Fibroblast of skin of abdomen (primary cell): Measurements from ENCODE around the gene HDLBP.
"Not testable (repeated sequence)": the region's sequence is repeated elsewhere in the genome, so short reads cannot be mapped to it uniquely, and the experiment has no call there.

ENCODE experiments used
- DNase-seq: peaks from one replicate; pipeline ENCODE4 v3.0.0-alpha.2; 2013

Gene HDLBP

DNA sequence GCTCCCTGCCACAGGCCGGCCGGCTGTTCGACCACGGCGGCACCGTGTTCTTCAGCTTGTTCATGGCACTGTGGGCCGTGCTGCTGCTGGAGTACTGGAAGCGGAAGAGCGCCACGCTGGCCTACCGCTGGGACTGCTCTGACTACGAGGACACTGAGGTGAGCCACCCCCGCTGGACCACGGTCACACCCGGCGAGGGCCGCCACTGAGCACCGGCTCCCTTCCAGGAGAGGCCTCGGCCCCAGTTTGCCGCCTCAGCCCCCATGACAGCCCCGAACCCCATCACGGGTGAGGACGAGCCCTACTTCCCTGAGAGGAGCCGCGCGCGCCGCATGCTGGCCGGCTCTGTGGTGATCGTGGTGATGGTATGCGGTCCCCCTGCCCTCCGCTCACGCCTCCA lies 106.2 kb downstream of the HDLBP start:
- no peak for DNase-seq

DNA sequence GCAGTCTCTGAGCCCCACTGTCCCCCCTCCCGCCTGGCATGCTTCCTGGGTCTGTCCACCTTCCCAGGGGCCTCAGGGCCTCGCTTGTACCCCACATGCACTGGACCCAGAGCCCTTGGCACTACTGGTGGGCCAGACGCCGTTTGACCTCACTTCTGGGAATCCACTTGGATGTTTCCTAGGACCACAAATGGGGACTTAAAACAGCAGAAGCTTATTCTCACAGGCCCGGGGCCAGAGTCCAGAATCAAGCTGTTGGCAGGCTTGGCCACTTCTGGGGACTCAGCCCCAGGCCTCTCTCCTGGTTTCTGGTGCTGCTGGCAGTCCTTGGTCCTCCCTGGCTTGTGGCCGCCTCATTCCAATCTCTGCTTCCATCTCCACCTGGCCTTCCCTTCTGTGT lies 107.4 kb downstream of the HDLBP start:
- DNase-seq: no peak

DNA sequence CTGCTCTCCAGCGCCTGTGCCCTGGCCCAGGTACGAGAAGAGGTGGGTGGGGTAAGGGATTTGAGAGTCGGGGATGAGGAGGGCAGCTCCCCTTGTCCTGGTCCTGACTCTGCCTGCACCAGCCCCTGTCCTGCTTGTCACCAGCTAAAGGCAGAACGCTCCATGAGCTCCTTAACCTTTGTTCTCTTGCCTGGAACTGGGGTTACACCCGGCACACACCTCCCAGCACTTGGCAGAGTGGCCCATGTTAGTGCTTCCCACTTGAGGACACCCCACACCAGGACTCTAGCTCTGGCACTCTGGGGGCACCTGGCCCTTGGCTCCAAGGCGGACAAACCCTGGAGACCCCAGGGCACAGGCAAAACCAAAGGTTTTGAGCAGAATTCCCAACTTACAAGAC lies 107.8 kb downstream of the HDLBP start:
- no peak for DNase-seq

DNA sequence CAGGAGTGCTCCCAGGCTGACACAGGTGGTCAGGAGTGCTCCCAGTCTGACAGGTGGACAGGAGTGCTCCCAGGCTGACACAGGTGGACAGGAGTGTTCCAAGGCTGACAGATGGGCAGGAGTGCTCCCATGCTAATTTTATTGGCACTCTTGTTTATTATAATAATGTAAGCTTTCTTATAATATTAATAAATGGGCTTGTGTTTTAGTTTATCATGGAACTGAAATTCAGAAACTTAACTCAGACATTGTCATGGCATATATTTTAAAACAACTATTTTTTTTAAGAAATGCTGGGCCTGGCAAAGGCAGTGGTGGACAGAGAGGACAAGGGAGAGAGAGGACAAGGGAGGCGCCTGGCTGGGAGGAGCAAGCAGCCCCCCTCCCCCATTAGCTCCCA lies 108.3 kb downstream of the HDLBP start:
- no peak for DNase-seq

DNA sequence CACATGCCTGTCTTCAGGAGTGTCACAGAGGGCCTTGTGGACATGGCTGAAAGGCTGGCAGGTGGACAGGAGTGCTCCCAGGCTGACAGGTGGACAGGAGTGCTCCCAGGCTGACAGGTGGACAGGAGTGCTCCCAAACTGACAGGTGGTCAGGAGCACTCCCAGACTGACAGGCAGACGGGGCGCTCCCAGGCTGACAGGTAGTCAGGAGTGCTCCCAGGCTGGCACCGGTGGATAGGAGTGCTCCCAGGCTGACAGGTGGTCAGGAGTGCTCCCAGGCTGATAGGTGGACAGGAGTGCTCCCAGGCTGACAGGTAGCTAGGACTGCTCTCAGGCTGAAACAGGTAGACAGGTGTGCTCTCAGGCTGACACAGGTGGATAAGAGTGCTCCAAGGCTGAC lies 110.4 kb downstream of the HDLBP start:
- DNase-seq: no peak

DNA sequence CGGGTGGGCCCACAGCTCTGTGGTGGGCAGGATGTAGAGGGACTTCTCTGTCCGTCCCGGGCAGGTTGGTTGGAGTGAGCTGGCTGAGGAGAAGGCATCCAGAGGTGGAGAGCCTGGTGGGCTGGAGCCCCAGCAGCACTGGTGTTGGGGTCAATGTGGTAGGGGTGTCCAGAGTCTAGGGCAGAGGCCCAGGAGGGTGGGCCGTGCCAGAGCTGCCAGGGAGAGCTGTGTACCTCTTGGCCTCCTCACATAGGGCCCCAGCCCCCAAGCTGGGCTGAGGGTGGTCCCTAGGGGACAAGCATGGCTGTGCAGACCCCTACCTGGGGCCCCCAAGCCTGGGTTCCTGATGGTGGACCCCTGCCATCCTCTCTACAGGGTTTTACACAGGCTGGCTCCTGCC lies 111.0 kb downstream of the HDLBP start:
- no peak for DNase-seq

DNA sequence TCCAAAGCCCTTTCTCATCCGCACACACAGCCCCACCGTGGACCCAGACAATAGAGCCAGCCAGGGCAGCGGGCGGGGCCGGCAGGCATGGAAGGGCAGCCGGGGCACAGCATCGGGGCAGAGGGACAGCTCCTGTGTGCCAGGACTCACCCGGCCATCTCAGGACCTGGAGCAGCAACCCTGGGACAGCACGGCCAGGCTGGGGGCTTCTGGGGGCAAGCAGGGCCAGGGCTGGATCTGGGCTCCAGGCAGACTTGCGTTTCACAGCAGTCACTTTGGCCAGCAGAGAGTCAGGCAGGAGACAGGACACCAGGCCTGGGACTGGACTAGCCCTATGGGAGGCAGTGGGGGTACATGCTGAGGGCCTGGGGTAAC lies 111.5 kb downstream of the HDLBP start:
- no peak for DNase-seq

DNA sequence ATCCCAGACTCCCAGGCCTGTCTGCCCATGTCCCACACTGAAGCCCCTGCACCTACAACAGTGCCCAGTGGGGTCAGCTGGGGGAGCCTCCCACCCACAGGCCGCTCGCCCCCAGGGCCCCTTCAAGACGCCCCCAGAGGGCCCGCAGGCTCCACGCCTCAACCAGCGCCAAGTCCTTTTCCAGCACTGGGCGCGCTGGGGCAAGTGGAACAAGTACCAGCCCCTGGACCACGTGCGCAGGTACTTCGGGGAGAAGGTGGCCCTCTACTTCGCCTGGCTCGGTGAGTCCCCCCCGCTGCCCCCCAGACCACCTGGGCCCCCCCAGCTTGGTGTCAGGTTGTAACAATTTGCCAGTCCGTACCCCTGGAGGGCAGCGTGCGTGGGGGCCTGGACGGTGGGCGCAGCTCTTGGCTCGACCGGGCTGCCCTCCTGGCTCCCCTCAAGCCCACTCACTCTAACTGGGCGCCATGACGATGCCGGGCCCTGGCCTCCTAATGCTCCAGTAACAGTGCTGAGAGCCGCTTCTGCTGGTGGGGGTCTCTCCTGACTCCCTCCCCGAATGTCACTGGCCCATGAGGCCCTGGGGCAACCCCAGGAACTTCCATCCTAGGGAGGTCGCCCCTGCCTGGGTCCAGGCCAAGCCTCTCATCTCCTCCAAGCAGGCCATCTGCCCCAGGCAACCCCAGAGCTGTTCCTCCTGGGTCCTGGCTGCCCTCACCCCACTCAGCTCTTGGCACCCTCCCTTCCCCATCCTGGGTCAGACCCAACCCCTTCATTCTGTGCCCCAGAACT lies 112.1 kb downstream of the HDLBP start:
- no peak for DNase-seq

DNA sequence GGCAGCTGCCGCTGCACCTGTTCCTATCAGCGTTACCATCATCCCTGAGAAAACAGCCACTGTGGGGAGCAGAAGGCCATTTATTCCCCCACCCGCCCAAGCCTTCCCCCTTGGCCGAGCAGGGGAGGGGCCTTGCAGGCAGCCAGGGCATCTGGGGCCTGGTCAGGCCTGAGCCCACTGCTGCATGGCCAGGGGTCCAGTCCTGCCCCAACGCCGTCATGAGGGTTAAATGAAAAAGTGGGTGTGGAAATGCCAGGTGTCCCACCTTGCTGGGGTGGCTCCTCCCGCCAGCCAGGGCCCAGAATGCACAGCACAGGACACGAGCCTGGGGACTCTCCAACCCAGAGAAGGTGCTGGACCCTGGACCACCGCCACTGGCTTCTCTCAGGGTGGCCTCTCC lies 112.8 kb downstream of the HDLBP start:
- DNase-seq: no peak

DNA sequence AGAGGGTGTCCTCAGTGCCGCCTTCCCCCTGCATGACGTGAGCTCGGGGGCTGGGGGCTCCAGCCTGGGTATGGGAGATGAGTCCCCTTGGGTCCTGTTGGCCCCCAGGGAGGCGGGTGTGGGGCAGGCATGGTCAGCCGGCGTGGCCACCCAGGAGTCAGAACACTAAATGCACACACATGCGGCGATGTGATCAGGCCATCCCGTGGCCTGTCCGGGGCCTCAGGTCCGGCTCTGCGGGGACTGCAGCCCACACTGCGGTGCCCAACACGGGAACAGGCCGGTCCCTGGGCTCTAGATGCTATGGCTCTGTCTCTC lies 113.2 kb downstream of the HDLBP start:
- DNase-seq: no peak

DNA sequence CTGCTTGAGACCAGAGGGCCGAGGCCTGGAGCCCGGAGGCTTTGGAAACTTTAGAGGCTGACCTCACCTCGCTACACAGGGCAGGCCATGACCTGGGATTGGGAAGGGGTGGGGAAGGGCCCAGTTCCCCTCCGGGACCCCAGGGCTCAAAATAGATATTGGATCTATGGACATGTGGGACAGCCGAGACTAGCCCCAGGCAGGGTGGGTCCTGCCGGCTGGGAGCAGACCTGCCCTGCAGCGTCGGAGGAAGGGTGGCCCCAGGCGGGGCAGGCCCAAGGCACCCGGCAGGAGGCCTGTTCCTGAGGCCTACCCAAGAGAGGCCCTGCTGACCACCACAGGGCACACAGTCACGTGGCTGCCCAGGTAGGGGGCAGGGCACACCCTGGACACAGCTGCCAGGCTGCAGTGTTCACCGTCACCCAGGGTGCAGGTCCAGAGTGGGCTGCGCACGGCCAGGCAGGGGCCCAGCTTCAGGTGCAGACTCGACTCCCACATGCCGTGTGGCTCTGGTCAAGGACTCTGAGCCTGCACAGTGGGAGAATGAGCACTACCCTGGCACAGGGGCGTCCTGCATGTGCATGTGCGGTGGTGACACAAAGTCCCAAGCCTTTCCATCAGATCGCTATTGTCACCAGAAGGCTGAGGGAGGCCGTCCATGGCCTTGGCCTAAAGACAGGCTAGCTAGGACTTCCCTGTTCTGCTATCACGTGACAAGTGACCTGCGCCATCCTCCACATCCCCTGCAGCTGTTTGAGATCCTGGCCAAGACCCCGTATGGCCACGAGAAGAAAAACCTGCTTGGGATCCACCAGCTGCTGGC lies 113.8 kb downstream of the HDLBP start:
- no peak for DNase-seq

DNA sequence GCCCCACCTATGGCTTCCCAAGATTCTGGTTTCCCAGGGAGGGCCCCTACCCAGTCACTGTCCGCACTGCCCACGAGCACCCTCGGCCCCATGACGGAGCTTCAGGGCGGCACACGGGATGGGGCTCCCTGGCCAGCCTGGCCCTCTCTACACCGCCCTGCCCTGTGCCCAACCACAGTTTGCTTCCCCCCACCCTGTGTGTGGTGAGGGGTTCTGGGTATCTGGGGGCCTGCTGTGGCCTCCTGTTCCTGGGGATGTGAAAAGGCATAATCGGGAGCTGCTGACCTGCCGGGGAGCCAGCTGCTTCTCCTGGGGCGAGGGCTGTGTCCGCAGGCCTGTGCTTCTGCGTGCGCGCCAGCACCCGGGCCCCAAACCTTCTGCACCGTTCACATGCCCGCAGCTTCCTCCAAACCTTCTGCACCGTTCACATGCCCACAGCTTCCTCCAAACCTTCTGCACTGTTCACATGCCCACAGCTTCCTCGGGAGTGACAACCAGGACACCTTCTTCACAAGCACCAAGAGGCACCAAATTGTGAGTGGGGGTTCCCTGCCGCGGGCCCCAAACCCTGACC lies 114.6 kb downstream of the HDLBP start:
- no peak for DNase-seq

DNA sequence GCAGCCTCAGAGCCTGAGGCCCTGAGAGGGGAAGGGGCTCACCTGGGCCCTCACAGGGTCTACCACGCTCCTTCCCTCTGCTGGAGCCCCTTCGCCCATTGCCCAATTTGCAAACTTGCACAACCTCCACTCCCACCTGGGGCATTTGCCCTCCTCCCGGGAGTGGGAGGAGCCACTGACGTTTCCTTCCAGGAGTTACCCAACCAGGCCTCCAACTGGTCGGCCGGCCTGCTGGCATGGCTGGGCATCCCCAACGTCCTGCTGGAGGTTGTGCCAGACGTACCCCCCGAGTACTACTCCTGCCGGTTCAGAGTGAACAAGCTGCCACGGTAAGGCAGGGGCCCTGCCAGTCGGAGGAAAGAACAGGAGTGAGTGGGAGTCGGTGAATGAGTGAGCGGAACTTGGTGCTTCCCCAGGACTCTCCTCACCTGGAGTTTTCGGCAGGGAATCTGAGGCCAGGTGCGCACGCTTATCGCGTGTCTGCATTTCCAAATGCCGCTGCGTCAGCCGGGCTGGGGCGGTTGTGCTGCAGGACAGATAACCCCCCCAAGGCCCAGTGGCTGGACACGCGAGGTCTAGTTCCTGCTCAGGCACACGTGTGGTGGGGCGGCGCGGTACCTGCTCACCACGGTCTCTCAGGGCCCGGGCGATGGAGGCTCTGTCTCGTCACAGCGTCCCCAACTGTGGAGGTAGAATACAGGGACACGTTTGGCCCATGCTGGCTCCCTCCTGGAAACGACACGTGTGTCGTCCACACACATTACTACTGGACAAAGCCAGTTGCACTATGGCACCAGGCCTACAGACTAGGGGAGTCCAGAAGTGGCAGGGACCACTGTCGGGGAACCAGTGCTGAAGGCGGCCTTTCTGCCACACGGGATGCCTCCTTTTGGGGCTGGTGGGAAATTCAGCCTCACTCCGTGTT lies 115.3 kb downstream of the HDLBP start:
- DNase-seq: no peak

DNA sequence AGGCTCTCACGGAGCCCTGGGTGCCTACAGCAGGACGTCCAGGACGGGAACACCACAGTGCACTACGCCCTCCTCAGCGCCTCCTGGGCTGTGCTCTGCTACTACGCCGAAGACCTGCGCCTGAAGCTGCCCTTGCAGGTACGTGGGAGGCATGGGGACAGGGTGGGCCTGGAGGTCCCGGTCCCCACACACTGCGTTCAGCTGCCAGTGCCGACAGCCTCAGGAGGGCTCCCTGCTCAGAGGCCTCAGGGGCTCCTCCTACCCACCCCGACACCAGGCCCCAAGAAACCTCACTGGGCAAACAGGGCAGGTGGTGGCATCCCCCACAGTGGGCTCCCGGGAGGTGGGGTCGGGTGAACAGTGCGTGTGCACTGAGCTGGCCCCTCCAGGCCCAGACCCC lies 116.2 kb downstream of the HDLBP start:
- DNase-seq: no peak

DNA sequence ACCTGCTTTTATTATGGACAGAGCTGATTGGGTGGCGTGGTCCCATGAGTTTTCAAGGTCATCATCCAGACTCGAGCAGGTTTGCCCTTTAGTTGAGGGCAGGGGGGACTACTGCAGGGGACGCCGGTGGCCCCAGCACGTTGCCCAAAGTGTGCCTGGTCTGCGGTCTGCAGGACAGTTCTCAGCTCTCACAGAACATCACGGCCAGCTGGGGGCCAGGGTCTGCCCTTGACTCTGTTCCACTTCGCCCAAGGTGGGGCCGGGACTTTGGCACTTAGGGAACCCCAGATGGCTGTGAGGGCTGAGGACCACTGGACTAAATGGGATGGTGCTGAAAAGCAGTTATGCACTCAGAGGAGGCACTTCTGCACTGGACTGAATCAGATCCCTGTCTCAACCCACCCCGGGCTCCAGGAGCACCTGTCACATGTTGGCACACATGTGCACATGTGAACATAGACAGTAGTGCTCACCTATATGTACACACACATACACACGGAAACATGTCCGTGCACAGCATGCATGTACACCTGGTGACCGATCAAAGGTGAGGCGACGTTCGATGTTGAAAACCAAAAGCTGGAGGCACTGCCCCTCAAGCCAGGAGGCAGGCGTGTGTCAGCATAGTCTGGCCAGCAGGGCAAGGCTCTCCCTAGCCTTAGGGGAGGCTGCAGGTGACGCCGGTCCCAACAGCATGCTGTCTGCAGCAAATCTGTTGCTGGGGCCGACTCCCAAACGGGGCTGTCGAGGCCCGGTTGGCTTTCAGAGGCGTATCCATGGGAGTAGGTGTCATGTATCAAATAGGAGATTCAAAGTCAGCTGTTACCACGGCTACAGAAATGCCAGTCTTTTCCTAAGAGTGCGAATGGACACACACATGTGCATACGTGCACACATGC lies 116.8 kb downstream of the HDLBP start:
- no peak for DNase-seq

DNA sequence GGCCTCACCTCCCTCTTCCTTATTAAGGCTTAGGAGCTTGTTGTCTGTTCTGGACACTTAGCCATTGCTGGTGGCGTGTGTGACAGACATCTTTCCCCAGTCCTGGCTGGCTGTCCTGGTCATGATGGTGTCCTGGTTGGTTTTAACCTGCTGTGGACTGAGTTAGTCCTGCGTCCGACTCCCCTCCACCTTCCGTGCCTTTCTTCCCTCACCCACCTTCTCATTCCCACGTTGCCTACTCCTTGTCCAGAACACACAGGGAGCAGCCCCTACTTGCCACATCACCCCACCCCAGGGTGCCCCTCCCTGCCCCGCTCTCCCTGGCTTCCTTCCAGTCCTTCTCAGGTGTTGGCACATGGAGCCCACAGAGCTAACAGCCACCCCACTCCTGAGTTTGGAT lies 117.5 kb downstream of the HDLBP start:
- no peak for DNase-seq

DNA sequence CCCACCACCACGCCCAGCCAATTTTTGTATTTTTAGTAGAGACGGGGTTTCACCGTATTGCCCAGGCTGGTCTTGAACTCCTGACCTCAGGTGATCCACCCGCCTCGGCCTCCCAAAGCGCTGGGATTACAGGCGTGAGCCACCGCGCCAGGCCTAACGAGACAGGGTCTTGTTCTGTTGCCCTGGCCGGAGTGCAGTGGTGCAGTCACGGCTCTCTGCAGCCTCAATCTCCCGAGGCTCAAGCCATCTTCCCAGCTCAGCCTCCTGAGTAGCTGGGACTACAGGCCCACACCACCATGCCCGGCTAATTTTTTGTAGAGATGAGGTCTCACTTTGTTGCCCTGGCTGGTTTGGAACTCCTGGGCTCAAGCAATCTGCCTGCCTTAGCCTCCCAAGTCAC lies 118.2 kb downstream of the HDLBP start:
- DNase-seq: not testable (repeated sequence)

DNA sequence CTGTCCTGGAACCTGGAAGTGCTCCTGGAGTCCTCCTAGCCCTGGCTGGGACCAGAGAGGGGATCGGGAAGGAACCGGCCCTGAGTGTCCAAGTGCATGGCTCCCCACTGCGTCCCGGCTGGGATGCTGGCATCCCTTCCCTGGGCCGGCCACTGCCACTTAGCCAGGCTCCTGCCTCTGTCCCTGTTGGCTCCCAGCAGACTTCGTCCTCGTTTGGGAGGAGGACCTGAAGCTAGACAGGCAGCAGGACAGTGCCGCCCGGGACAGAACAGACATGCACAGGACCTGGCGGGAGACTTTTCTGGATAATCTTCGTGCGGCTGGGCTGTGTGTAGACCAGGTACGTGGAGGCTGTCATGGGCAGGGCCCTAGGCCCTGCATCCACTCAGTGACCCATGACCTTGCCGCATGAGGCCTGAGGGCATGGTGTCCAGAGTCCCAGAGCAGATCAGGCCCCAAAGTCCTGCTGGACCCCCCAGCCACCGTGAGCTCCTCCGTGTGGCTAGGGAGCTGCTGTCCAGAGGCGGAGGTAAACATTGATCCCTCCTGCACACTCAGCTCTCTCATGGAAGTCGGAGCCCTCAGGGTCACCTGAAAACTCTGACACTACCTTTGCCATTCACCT lies 119.9 kb downstream of the HDLBP start:
- DNase-seq: no peak

DNA sequence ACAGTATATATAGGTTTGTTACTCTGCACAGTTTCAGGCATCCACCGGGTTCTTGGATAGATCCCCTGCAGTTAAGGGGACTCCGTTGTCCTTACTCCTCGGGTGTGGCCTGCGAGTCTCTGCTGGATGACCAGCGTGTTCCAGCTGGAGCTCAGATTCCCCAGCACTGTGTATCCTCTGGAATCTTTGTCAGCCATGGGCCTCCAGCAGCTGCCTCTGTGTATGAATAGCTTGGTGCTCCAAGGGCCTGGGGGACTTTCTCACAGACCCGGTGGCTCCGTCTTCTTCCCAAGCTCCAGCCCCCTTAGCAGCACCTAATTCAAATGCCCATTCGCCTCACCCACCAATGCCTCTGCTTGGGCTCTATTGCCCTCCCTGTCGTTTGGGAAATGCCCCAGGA lies 120.7 kb downstream of the HDLBP start:
- DNase-seq: no peak

DNA sequence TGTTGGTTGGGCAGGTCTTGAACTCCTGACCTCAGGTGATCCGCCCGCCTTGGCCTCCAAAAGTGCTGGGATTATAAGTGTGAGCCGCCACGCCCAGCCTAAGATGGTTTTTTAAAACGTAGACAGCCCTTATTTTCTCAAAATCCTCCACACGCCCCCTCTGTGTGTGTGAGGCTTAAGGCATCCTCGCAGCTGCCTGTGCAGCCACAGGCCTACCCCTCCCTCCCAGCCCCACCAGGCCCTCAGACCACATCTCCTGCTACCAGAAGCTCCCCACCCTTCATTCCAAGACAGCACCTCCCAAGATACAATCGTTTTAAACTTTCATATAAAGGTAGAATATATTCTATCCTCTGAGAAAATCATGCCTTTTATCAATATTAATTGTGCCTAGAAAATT lies 122.2 kb downstream of the HDLBP start:
- no peak for DNase-seq

DNA sequence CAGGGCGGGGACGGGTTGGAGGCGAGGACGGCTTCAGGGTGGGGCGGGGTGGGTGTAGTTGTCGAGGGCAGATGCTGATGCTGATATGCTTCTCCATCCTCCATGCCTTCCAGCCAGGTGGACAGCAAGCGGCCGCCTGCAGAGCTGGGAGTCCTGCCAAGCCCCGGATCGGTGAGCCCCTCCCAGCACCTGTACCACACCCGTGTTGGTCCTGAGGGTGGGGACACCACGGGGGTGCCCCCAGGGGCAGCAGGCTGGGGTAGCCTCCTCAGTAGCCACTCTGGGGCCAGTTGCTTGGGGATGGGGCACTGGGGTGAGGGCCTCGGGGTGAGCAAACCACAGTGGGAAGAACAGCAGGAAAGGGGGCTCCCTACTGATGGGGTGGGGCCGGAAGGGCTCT lies 124.4 kb downstream of the HDLBP start:
- no peak for DNase-seq
